SK-N-SH (cell line): Measurements from ENCODE around the gene FAM240A.

Experiments used
- FOXM1 ChIP-seq: IDR thresholded peaks from 2 replicates; pipeline ENCODE4 v1.4.0; 2012; ENCODE audit warnings: low read depth, mild to moderate bottlenecking
- GATA2 ChIP-seq: sonication (generic); formaldehyde crosslinking; IDR thresholded peaks from 2 replicates; pipeline ENCODE4 v1.5.0; 2020; ENCODE audit warnings: mild to moderate bottlenecking, missing genetic modification reagents
- RCOR1 ChIP-seq: fragments of 150-350 bp; IDR thresholded peaks from 2 replicates; pipeline ENCODE4 v1.6.1; 2017; ENCODE audit warnings: antibody characterized with exemption, low read length

DNA sequence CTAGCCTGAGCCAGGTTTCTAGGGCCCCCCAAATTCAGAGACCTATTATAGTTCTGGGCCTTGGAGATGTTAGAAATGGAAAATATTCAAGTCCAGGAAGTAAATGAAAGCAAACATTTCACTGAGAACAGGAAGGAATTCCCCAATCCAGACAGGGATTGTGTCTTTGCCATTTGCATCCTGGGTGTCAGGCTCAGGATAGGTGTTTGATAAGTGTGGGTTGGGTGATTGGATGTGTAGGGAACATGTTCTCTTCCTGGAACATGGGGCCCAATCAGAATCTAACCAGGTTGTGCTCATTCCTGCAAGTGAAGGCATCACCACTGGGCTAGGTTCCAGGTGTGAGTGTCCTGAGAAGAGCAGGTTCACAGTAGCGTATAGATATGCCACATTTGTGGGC is 31.6 kb upstream of the FAM240A start:
- TF ChIP-seq FOXM1 (no peak), GATA2 (CRISPR knock-in tag) (no peak), RCOR1 (no peak)
